ENCODE measurements around the gene OR2S2. TPM values are rescaled to one million over a fixed set of nuclear protein-coding genes. Genes with fewer than 3 reads are reported as not detected.
"Not testable (repeated sequence)": the region's sequence is repeated elsewhere in the genome, so short reads cannot be mapped to it uniquely, and the experiment has no call there.

The OR2S2 gene, protein sequence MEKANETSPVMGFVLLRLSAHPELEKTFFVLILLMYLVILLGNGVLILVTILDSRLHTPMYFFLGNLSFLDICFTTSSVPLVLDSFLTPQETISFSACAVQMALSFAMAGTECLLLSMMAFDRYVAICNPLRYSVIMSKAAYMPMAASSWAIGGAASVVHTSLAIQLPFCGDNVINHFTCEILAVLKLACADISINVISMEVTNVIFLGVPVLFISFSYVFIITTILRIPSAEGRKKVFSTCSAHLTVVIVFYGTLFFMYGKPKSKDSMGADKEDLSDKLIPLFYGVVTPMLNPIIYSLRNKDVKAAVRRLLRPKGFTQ
- total RNA-seq: not detected in 2 replicates

DNA sequence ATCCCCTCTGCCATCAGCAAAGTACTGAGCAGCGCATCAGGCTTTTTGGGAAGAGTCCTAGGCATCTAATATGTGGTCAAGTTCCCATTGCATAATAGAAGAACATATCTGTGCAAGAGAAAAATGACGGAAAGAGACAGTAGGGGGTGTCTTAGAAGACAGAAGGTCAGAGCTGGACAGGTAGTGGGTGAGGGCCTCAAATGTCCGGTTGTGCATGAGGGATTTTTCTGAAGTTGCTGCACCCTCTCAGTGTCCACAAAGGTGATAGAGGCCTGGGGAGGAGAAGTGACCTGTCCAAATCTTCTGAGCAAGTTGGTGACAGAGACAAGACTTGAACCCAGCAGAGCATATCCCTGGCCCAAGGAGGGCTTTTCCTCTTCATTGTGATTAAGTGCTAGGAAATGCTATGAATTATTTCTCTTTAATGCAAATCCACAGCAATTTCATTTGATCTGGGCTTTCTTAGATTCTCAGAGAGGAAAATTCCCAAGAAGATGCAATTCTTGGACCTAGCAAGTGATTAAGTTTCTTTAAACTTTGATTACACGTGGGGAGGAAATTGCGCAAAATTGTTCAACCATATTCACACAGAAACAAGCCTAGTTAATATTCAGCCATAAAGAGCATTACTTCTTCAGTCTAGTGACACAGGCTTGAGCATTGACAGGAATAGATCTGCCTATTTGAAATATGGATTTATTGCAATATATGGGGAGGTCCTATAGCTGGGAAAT, at the start of gene OR2S2:
Gene OR2S2 (minus strand): TSS at position 51 of the 734 bp plus-strand sequence. CDS start 56 bp downstream, outside the sequence.
- DNase-seq (ENCODE audit: low read depth in 2 of 2): no peak

DNA sequence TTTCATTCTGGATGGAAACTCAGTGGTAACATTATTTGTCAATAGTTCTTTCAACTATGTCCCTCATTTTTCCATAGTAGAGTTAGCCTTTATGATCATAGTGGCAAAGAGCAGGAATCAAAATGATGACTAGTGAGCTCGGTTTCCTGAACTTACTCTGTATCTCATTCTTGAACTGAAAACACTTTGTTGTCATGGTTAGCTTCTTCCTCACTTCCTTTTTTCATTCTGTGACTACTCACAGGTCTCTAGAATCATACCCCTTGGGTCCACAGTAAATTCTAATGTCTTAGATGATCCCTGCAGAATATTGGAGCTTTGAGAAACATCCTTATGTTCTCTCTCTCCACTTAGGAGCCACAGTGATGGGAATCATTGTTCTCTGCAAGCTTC, 49.4 kb upstream of the OR2S2 start:
- peak; percentile 1 to 32 for DNase-seq (ENCODE audit: low read depth in 2 of 2)

DNA sequence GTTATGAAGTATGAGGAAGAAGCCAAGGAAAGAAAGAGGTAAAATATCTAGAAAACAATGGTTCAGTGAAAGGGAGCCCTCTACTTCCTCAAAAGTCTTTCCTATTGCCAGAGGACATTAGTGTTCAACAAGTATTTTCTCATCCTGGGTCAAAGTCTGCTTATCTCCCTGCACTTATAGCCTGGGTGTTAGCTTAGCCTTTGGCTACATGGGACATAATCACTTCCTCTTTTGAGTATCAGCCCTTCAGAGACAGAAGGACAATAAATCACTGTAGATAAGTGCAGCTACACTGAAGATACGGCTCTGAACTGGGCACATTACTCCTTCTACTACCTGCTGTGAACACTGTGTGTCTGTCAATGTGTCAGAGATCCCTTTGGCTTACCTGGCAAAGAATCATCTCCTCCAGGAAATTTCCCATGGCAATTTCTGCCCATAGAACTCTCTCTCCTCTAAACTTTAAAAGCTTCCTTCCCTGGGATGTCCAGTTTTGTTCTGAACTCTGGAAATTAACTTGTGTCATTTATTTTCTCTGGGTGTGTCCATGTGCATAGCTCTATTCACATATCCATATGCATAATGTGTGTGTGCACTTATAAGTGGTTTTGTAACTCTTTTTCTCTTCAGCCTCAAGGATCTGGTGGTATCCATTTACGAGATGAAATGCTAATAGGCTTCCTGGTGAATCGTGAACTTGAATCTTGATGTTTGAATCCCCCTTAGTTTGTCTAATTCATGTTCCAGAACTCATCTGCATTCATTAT, 48.8 kb upstream of the OR2S2 start:
- DNase-seq (ENCODE audit: low read depth in 2 of 2): no peak

DNA sequence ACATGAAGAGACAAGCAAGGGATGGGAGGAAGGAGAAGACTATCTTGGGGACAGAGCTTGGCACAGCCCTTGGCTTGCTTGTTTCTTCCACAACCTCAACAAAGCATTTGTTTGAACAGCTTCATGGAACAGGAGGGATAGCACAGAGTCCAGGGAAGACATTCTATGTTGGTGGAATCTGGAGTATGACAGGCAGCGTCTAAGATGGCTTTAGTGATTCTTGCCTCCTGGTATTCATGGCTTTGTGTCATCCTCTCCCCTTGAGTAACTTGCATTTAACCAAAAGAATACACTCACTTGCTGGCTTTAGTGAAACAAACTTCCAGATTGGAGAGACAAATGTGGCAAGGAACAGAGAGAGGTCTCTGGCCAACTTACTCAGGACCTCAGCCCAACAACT, 47.9 kb upstream of the OR2S2 start:
- no peak for DNase-seq (ENCODE audit: low read depth in 2 of 2)

DNA sequence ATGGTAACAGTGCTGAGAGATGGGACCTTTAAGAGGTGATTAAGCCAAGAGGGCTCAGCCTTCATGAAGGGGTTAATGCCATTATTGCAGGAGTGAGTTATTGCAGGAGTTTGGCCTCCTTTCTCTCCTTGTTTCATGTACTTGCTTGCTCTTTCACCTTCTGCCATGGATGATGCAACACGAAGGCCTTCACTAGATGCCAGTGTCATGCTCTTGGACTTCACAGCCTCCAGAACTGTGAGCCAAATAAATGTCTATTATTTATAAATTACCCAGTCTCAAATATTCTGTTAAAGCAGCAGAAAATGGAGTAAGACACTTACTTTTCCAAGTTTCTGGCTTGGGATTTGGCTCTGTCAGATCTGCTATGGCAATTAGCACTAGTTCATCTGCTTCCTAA, 40.4 kb upstream of the OR2S2 start:
- no peak for DNase-seq (ENCODE audit: low read depth in 2 of 2)

DNA sequence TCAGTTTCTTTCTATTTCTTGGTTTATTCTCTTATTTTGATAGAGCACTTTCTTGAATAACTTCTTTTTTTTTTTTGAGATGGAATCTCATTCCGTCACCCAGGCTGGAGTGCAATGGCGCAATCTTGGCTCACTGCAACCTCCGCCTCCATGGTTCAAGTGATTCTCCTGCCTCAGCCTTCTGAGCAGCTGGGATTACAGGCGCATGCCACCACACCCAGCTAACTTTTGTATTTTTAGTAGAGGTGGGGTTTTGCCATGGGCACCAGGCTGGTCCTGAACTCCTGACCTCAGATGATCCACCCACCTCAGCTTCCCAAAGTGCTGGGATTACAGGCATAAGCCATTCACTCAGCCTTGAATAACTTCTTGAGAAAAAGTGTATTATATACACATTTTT, 39.1 kb upstream of the OR2S2 start:
- DNase-seq (ENCODE audit: low read depth in 2 of 2): not testable (repeated sequence)

DNA sequence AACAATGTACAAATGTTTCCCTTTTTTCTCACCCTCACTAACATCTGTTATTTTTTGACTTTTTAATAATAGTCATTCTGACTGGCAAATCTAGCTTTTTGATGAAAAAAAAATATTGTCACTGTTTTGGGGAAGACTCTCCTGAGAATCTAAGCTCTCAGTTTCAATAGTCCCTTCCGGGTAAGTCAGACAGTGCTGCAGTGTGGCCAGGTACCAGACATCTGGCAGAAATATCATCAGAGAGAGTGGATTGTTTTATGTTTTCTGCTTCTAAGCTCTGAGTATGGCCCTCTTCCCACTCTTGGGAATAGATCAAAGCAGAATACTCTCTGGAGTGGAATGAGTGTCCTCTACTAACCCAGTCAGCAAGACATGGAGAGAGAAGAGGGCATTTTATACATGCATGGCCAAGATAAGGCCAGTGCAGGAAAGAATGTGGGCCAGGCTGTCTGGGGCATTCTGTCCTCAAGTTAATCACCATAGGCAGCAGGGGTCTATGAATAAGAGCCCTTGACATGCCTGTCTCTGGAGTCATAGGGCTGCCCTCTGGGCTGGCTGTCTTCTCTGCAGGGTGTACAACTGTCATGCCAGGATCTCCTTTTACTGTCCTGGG, 38.5 kb upstream of the OR2S2 start:
- DNase-seq (ENCODE audit: low read depth in 2 of 2): no peak

DNA sequence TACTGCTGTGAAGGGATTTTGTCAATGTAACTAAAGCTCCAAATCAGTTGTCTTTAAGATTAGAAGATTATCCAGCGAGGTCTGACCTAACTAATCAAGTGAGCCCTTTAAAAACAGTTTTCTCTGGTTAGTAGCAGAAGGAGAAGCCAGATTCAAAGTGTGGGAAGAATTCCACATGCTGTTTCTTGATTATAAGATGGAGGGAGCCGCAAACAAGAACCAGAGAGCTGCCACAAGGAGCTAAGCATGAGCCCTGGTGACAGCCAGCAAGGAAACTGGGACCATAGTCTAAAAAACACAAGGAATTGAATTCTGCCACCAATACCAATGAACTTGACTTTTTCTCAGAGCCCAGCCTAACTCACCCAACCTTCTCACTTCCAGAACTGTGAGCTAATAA, 37.0 kb upstream of the OR2S2 start:
- no peak for DNase-seq (ENCODE audit: low read depth in 2 of 2)

DNA sequence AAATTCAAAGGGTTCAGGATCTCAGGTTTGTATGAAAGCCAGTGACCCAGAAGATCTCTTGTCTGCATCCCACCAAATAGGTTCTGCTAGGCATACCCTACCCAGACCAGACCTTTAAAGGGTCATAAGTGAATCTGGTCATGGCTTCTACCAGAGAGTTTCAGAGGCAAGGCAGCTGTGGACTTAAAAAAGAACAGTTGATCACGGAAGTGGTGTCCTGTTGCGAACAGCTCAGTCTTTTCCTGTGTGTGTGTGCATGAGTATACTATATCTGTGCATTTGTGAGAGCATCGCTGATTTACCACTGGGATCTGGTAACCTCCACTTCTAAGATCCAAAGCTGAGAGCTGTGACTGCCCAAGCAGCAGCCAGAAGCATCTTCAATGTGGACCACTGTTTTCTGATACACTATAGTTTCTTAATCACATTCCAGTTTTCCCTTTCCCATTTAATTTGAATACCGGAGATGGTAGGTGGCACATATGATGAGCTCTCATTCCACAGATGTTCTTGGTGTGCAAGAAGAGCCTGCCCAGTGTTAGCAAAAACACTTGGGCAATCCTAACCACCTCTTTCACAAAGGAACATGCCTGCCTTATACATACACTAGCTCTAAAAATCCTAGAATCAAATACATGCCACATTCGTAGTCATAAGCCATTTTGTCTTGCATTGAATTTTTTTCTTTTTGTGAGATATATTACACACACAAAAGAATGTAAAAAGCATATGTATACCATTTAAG, 36.2 kb upstream of the OR2S2 start:
- peak in 1 of 2 donors; percentile 21 for DNase-seq (ENCODE audit: low read depth in 2 of 2)

DNA sequence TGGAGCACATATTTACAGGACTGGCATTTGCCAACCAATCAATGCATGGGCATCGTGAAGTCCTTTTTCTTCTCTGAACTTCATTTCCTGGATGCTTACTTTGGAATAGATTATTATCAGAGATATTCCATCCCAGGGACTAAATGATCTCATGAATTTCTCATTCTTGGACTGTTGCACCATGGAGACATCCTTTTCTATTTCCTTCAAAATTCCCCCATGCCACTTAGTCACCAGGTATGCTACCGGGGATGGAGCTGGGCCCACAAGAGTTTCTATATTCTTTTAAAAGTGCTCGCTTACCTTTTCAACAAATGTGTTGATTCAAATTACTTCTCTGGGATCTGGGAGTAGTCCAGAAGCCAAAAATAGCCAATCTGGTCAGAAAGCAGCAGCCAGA, 35.2 kb upstream of the OR2S2 start:
- peak in 1 of 2 donors; percentile 29 for DNase-seq (ENCODE audit: low read depth in 2 of 2)

DNA sequence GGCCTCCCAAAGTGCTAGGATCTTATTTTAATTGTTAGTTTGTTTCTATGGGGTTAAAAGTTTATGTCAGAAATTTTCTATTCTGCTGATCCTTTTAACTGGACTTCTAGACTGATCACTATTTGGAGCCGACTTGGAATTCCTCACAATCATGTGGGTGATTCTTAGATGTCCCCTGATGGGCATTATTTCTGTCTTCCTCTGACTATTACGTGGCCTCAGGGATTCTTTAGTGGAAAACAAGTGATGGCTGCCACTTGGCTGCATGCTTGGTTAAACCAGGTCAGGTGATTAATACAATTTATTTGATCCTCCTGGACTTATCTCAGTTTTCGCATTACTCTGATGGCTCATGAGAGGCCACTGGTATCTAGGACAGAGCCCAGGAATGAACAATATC, 32.2 kb upstream of the OR2S2 start:
- DNase-seq (ENCODE audit: low read depth in 2 of 2): no peak

DNA sequence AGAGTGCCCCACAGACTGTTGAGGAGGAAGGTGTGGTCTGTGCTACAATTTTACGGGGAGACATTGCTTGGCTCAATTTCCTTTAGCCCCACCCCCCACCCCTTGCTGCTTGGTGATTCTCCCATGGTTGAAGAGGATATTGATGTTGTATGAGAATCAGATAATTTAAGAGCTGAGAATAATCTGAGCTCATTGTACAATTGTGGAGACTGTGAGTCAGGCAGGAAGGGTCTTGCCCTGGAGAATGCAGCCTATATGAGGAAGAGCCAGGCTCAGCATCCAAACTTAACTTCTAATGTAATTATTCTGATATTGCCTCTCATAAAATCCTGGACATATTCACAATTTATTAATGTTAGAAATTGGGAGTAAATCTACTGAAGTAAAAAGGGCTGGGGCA, 26.1 kb upstream of the OR2S2 start:
- DNase-seq (ENCODE audit: low read depth in 2 of 2): peak in 1 of 2 donors; percentile 52

DNA sequence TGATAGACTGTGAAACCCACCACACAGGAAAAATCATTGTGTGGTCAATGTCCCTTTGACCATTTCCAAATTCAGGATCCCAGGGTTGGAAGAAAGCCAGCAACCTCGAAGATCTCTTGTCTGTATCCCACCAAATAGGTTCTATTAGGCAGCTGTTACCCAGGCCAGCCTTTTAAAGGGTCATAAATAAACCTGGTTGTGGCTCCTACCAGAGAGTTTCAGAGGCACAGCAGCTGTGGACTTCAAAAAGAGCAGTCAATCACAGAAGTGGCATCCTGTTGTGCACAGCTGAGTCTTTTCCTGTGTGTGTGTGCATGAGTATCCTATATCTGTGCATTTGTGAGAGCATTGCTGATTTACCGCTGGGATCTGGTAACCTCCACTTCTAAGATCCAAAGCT, 23.7 kb upstream of the OR2S2 start:
- DNase-seq (ENCODE audit: low read depth in 2 of 2): no peak

DNA sequence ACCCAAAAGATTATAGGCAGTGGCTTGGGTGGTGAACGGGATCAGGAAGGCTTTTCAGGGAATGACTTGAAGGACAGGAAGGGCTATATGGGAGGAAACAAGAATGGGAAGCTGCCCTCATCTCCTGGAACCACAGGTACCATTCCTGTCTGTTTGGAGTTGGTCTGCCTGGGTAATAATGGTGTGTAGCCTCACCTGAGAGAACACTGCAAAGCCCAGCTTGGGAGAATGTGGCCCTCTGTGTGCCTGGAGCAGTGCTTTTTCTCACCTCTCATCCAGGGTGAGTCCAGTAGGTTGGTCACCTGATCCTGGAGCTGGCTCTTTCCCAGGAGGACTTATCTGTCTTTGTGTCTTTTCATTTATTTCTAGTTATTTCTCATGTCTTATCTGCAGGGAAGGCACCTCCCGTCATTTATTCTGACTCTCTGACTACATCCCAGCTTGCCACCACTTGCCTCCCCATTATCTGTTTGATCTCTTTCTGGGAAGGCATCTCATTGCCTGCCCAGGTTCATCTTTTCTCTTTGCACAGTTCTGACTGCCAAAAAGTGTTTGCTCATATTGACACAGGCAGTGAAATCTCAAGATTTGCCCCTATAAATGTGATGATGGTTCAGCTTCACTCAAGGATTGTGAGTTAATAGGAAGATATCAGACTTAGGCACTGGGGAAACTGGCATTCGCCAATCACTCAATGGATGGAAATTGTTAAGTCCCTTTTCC, 22.5 kb upstream of the OR2S2 start:
- no peak for DNase-seq (ENCODE audit: low read depth in 2 of 2)

DNA sequence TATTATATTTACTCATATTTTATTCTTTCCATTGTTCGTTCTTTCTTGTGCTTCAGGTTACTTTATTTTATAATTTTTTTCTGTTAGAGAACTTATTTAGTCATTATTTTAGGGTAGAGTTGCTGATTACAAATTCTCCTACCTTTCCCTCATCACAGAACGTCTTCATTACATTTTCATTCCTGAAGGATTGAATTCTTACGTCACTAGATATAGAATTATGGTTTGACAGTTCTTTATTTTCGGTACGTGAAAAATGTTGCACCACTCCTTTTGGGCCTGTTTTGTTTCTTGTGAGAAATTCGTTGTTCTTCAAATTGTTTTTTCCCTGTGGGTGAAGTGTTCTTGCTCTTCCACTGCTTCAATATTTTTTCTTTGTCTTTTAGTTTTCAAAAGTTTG, 20.8 kb upstream of the OR2S2 start:
- DNase-seq (ENCODE audit: low read depth in 2 of 2): no peak

DNA sequence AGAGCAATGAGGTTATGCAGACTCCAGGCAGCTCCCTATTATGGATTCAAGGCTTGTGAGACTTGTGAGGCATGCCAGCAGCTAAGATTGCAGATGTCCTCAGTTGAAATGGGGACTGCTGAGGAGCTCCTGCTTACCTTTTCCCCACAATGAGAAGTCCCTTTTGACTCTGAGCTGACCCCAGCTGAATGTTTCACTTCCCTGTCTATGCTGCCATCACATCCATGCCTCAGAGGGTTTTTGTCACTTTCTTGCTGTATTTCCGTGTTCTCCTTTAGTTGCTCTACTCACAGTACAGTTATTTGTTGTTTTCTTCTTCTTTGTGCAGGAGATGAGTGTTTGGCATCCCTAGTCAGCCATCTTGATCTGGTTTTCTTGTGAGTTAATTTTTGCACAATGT, 18.8 kb upstream of the OR2S2 start:
- DNase-seq (ENCODE audit: low read depth in 2 of 2): no peak

DNA sequence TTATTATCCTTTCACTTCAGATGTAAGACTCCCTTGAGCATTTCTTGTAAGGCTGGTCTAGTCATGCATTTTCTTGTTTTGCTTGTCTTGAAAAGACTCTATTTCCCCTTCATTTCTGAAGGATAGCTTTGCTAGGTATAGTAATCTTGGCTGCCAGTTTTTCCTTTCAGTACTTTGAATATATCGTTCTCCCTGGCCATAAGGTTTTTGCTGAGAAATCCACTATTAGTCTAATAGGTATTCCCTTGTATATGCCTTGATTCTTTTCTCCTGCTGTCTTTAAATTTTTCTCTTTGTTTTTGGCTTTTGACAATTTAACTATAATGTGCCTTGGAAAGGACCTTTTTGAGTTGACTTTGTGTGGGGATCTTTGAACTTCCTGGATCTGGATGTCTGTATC, 16.8 kb upstream of the OR2S2 start:
- DNase-seq (ENCODE audit: low read depth in 2 of 2): no peak

DNA sequence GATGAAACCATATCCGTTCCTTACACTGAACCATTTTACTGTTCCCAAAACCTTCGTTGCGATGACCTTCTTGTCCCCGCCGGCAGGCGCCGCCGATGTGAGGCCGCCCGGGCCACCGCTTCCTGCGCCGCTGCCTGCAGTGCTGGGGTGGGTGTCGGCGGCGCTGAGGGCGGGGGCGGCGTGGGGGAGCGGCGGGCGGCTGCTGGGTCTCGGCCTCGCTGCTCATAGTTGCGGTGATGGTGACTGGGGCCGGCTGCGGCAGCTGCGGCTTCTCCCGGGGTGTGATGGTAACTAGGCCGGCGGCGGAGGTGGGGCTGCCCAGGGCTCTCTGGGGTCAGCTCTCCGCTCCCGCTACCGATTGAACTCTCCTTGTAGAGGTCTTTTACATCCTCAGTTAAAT, 14.1 kb upstream of the OR2S2 start:
- DNase-seq (ENCODE audit: low read depth in 2 of 2): no peak

DNA sequence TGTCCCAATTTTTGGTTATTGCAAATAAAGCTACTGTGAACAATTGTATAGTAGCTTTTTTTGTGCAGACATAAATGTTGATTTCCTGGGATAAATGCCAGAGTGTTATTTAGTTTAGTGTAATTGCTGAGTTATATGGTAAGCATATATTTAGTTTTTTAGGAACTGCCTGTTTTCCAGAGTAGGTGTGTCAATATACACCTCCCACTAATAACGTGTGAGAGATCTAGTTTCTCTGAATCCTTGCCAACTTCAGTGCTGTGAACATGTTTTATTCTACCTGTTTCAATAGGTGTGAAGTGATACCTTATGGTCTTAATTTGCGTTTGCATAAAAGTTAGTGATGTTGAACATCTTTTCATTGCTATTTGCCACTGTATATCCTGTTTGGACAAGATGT, 9.1 kb upstream of the OR2S2 start:
- no peak for DNase-seq (ENCODE audit: low read depth in 2 of 2)

DNA sequence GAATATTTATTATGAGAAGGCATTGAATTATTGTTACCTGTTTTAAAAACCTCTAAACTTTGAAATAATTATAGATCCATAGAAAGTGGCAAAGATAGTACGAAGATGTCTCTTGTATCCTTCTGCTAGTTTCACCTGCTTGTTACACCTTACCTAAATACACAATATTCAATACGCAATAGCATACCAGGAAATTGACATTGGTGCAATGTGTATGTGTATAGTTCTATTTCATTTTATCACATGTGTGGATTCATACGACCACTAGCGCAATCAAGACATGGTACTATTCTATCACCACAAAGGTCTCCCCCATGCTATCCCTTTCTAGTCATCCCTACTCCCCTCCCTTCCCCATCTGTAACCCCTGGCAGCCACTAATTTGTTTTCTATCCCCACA, 8.5 kb upstream of the OR2S2 start:
- no peak for DNase-seq (ENCODE audit: low read depth in 2 of 2)

DNA sequence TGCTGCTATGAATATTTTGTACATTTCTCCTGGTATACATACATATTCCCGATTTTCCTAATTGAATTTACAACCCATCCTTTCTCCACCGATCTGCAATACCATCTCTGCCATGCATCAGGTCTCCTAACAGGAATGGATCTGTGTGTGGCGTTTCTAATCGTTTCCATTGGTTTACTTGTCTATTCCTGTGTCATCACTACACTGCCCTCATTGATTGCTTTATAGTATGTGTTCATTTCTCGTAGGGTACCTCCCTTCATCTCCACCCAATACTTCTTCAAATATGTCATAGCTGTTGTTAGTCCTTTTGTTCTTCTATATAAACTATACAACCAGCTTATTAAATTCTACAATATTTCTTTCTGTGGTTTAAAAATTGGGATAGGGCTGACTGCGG, 7.1 kb upstream of the OR2S2 start:
- DNase-seq (ENCODE audit: low read depth in 2 of 2): no peak
